SK-N-SH (cell line): ENCODE data around the gene SLC6A3. TPM values are rescaled to one million over a fixed set of nuclear protein-coding genes. Genes with fewer than 3 reads are reported as not detected.

ENCODE experiments used
- CTCF ChIA-PET: fragments of 300-600, 350-600 bp; formaldehyde crosslinking; extraction: SDS; loops from one replicate; lab custom pipeline; 2021; lab: Yijun Ruan, JAX
- POLR2A ChIA-PET: fragments of 350-600 bp; sonication (Branson Sonifier 250); formaldehyde crosslinking; extraction: SDS; loops from one replicate; lab custom pipeline; 2020; ENCODE audit warnings: antibody characterized with exemption, inconsistent platforms; lab: Yijun Ruan, JAX
- DNase-seq: peaks from one replicate; pipeline ENCODE4 v3.0.0; 2012
- H2AFZ ChIP-seq: fragments of 200-600 bp; sonication (generic); 2 replicates; pipeline ENCODE4 v1.8.1; 2016; ENCODE audit warnings: antibody characterized with exemption, mild to moderate bottlenecking, low read depth
- H3F3A ChIP-seq: fragments of 200-600 bp; sonication (generic); replicated peaks from 2 replicates; pipeline ENCODE3; 2016; ENCODE audit warnings: antibody characterized with exemption, mild to moderate bottlenecking; ENCODE audit not compliant: insufficient read depth
- H3K27ac ChIP-seq, 2 experiments: fragments of 200-500 bp in 1 of 2; fragments of 200-600 bp in 1 of 2; sonication (Bioruptor generic) in 1 of 2; sonication (generic), shearing (Covaris generic) in 1 of 2; 2 replicates each; pipeline versions ENCODE4 v1.5.1 to v1.6.1; 2014 to 2016; ENCODE audit warnings: low read depth in 2 of 2, inconsistent platforms in 1 of 2, low read length in 1 of 2, mild to moderate bottlenecking in 1 of 2, mixed read lengths in 1 of 2
- H3K27me3 ChIP-seq: fragments of 200-600 bp; sonication (generic), shearing (Covaris generic); 2 replicates; pipeline ENCODE4 v1.6.1; 2016; ENCODE audit warnings: mixed run types; ENCODE audit not compliant: insufficient read depth
- H3K36me3 ChIP-seq, 2 experiments: fragments of 200-500 bp in 1 of 2; fragments of 200-600 bp in 1 of 2; sonication (Bioruptor generic) in 1 of 2; sonication (generic) in 1 of 2; replicated peaks in 1 of 2; 2 replicates each; pipeline versions ENCODE3 to v1.5.1; 2014 to 2016; ENCODE audit warnings: low read length in 1 of 2, mild to moderate bottlenecking in 1 of 2; ENCODE audit not compliant: insufficient read depth in 2 of 2, control insufficient read depth in 1 of 2
- H3K4me1 ChIP-seq, 2 experiments: fragments of 200-500 bp in 1 of 2; fragments of 200-600 bp in 1 of 2; sonication (Bioruptor generic) in 1 of 2; sonication (generic), shearing (Covaris generic) in 1 of 2; 2 replicates each; pipeline versions ENCODE4 v1.5.1 to v1.6.1; 2014 to 2016; ENCODE audit warnings: low read depth in 1 of 2, low read length in 1 of 2, mixed run types in 1 of 2; ENCODE audit not compliant: insufficient read depth in 2 of 2, control insufficient read depth in 1 of 2
- H3K4me2 ChIP-seq: fragments of 200-600 bp; sonication (generic), shearing (Covaris generic); 2 replicates; pipeline ENCODE4 v1.6.1; 2017; ENCODE audit warnings: mixed run types
- H3K4me3 ChIP-seq, 2 experiments: fragments of 200-500 bp in 1 of 2; fragments of 200-600 bp in 1 of 2; sonication (Bioruptor generic) in 1 of 2; sonication (generic), shearing (Covaris generic) in 1 of 2; 2 replicates each; pipeline versions ENCODE4 v1.5.1 to v1.8.1; 2014 to 2016; ENCODE audit warnings: low read depth in 2 of 2, inconsistent platforms in 1 of 2, low read length in 1 of 2, mild to moderate bottlenecking in 1 of 2, mixed read lengths in 1 of 2, moderate library complexity in 1 of 2
- H3K79me2 ChIP-seq: fragments of 200-600 bp; sonication (generic); 2 replicates; pipeline ENCODE4 v1.8.1; 2017; ENCODE audit warnings: mild to moderate bottlenecking; ENCODE audit not compliant: insufficient read depth
- H3K9ac ChIP-seq: fragments of 200-600 bp; sonication (generic); 2 replicates; pipeline ENCODE4 v1.6.1; 2017; ENCODE audit warnings: mixed run types
- H3K9me2 ChIP-seq: fragments of 200-600 bp; sonication (generic); 2 replicates; pipeline ENCODE4 v1.6.1; 2017; ENCODE audit warnings: mixed run types
- H3K9me3 ChIP-seq: fragments of 200-600 bp; sonication (generic); 2 replicates; pipeline ENCODE4 v1.6.1; 2017; ENCODE audit warnings: mixed run types, mild to moderate bottlenecking, moderate library complexity
- H4K20me1 ChIP-seq: fragments of 200-600 bp; sonication (generic); 2 replicates; pipeline ENCODE4 v1.6.1; 2017; ENCODE audit warnings: mild to moderate bottlenecking, mixed run types; ENCODE audit not compliant: insufficient read depth
- ELF1 ChIP-seq: IDR thresholded peaks from 2 replicates; pipeline ENCODE4 v1.4.0; 2012
- FOXJ3 ChIP-seq: sonication (generic); formaldehyde crosslinking; IDR thresholded peaks from 2 replicates; pipeline ENCODE4 v1.5.1; 2020; ENCODE audit warnings: mild to moderate bottlenecking, missing genetic modification reagents
- GABPA ChIP-seq: IDR thresholded peaks from 2 replicates; pipeline ENCODE4 v1.4.0; 2012; ENCODE audit warnings: low read depth, mild to moderate bottlenecking
- IRF3 ChIP-seq: fragments of 150-350 bp; IDR thresholded peaks from 2 replicates; pipeline ENCODE4 v1.6.1; 2016; ENCODE audit warnings: mild to moderate bottlenecking, low read depth, low read length
- JUND ChIP-seq: IDR thresholded peaks from 2 replicates; pipeline ENCODE4 v1.4.0; 2012
- NFIC ChIP-seq: IDR thresholded peaks from 2 replicates; pipeline ENCODE4 v1.4.0; 2012; ENCODE audit warnings: borderline replicate concordance
- NRF1 ChIP-seq: IDR thresholded peaks from 2 replicates; pipeline ENCODE4 v1.6.1; 2012; ENCODE audit warnings: low read depth, mild to moderate bottlenecking, low read length
- REST ChIP-seq: IDR thresholded peaks from 2 replicates; pipeline ENCODE4 v1.6.1; 2012; ENCODE audit warnings: mild to moderate bottlenecking, low read depth, low read length, moderate library complexity
- RXRA ChIP-seq: IDR thresholded peaks from 2 replicates; pipeline ENCODE4 v1.4.0; 2012; ENCODE audit warnings: low read depth, mild to moderate bottlenecking, borderline replicate concordance
- SIN3A ChIP-seq: IDR thresholded peaks from 2 replicates; pipeline ENCODE4 v1.6.1; 2012; ENCODE audit warnings: low read depth, mild to moderate bottlenecking, low read length, moderate library complexity, borderline replicate concordance
- TAF1 ChIP-seq: IDR thresholded peaks from 2 replicates; pipeline ENCODE4 v1.6.1; 2012; ENCODE audit warnings: low read depth, mild to moderate bottlenecking, low read length, moderate library complexity, borderline replicate concordance
- TCF12 ChIP-seq: IDR thresholded peaks from 2 replicates; pipeline ENCODE4 v1.4.0; 2012
- TEAD4 ChIP-seq: IDR thresholded peaks from 2 replicates; pipeline ENCODE4 v1.4.0; 2012; ENCODE audit warnings: mild to moderate bottlenecking, borderline replicate concordance; ENCODE audit not compliant: insufficient read depth
- WGBS: methylation state at CpG from one replicate; pipeline ENCODE4 v1.1.6; 2017; ENCODE audit warnings: low lambda C conversion rate; 5-methylcytosine and 5-hydroxymethylcytosine counted together
- polyA plus RNA-seq, 3 experiments: library from polyadenylated mRNA; depleted of rRNA; stranded (reverse); fragments of >200 nt; gene quantifications; 2 replicates each; pipeline ENCODE4 v1.2.3, GENCODE V29; 2012
- TF ChIP-seq, protein P1 (sequence below): fragments of 200-600 bp; sonication (generic); IDR thresholded peaks from 2 replicates; pipeline ENCODE4 v1.6.1; 2017; ENCODE audit warnings: antibody characterized with exemption, mild to moderate bottlenecking, moderate library complexity
- TF ChIP-seq, protein P2 (sequence below): IDR thresholded peaks from 2 replicates; pipeline ENCODE4; 2012

The SLC6A3 gene
- polyA plus RNA-seq, 1 of the 3 experiments (the other 2 are of a cell fraction), result not detected

- Histone ChIP-seq H2AFZ (no peak overlapping the region), H3K36me3 (no peaks in the 10 kb centered on the region), H3K27me3 (no peaks in the 10 kb centered on the region), H3K4me3 (no peak overlapping the region), H3K4me1 (peaks cover 0 to 8% of the 10 kb centered on the region in 2 experiments; a peak in 1 of 4 replicates), H3F3A (no peaks in the 10 kb centered on the region), H3K27ac (no peak overlapping the region), H3K9me2 (no peaks in the 10 kb centered on the region), H3K9ac (no peak overlapping the region), H3K79me2 (no peaks in the 10 kb centered on the region), H3K4me2 (no peak overlapping the region), H3K9me3 (no peaks in the 10 kb centered on the region), H4K20me1 (no peaks in the 10 kb centered on the region)
- DNase-seq, result no peak
- CTCF ChIA-PET, result no interaction called here
- POLR2A ChIA-PET, result no interaction called here
- 61% methylated on average over 11 of the region's 12 CpGs for WGBS
- TF ChIP-seq SIN3A (no peak), TCF12 (no peak), FOXJ3 (CRISPR knock-in tag) (no peak), NRF1 (no peak), REST (no peak), NFIC (no peak)
Measured at GRCh38 chr5:1404062-1404461, 41.2 kb downstream of the SLC6A3 start.

DNA sequence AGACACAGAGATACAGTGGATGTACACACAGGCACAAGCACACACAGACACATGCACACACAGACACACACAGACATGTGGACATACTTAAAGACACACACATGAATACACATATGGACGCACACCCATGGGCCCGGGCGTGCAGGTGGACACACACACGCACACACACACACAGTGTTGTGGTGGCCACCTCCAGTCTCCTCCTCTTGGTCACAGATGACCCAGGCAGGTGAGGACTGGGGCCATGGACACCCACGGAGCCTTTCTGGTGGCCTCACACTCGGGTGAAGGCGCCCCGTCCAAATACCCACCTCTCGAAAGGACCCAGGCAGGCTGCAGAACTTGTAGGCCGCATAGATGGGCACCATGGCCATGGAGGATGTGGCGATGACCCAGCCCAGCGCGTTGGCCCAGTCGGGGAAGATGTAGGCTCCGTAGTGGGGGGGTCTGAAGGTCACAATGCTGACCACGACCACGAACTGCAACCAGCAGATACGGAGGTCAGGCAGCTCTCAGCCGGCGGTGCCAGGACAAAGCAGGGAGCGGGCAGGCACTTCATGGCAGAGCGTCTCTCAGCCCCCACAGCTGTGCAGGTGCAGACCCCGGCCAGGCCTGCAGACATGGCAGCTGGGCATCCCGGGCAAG is 42.5 kb downstream of the SLC6A3 start:
- Histone ChIP-seq H3F3A (no peaks in the 10 kb centered on the region), H3K9ac (no peak overlapping the region), H3K36me3 (no peaks in the 10 kb centered on the region), H3K4me2 (no peak overlapping the region), H3K4me3 (no peak overlapping the region), H3K79me2 (no peaks in the 10 kb centered on the region), H4K20me1 (no peaks in the 10 kb centered on the region), H3K9me2 (no peaks in the 10 kb centered on the region), H3K27ac (no peak overlapping the region), H3K9me3 (no peaks in the 10 kb centered on the region), H3K27me3 (no peaks in the 10 kb centered on the region), H3K4me1 (peaks cover 0 to 8% of the 10 kb centered on the region in 2 experiments; a peak in 1 of 4 replicates), H2AFZ (no peak overlapping the region)
- WGBS, result 59% methylated on average over 13 of the region's 24 CpGs
- no peak for DNase-seq
- POLR2A ChIA-PET, result no interaction called here
- CTCF ChIA-PET, result no interaction called here
- TF ChIP-seq ELF1 (no peak), RXRA (no peak), JUND (no peak), GABPA (no peak), TEAD4 (no peak), IRF3 (no peak), TAF1 (no peak), TCF12 (no peak), REST (no peak), FOXJ3 (CRISPR knock-in tag) (no peak)
- TF ChIP-seq, protein P1, sequence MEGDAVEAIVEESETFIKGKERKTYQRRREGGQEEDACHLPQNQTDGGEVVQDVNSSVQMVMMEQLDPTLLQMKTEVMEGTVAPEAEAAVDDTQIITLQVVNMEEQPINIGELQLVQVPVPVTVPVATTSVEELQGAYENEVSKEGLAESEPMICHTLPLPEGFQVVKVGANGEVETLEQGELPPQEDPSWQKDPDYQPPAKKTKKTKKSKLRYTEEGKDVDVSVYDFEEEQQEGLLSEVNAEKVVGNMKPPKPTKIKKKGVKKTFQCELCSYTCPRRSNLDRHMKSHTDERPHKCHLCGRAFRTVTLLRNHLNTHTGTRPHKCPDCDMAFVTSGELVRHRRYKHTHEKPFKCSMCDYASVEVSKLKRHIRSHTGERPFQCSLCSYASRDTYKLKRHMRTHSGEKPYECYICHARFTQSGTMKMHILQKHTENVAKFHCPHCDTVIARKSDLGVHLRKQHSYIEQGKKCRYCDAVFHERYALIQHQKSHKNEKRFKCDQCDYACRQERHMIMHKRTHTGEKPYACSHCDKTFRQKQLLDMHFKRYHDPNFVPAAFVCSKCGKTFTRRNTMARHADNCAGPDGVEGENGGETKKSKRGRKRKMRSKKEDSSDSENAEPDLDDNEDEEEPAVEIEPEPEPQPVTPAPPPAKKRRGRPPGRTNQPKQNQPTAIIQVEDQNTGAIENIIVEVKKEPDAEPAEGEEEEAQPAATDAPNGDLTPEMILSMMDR, result no peak
- TF ChIP-seq, protein P2, sequence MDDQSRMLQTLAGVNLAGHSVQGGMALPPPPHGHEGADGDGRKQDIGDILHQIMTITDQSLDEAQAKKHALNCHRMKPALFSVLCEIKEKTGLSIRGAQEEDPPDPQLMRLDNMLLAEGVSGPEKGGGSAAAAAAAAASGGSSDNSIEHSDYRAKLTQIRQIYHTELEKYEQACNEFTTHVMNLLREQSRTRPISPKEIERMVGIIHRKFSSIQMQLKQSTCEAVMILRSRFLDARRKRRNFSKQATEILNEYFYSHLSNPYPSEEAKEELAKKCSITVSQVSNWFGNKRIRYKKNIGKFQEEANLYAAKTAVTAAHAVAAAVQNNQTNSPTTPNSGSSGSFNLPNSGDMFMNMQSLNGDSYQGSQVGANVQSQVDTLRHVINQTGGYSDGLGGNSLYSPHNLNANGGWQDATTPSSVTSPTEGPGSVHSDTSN, result no peak
